AG04450 (cell line): ENCODE results near the gene EIPR1. TPM values are rescaled to one million over a fixed set of nuclear protein-coding genes. Genes with fewer than 3 reads are reported as not detected.

Experiments
- CTCF ChIA-PET: fragments of 300-600, 350-600 bp; formaldehyde crosslinking; extraction: SDS; loops from one replicate; lab custom pipeline; 2022; ENCODE audit warnings: antibody characterized with exemption, inconsistent platforms; lab: Charles Lee
- POLR2A ChIA-PET: fragments of 350-600 bp; formaldehyde crosslinking; extraction: SDS; loops from one replicate; lab custom pipeline; 2021; ENCODE audit warnings: antibody characterized with exemption, inconsistent platforms; lab: Yijun Ruan, JAX
- DNase-seq: peaks from one replicate; pipeline ENCODE4 v3.0.0-alpha.2; 2011; ENCODE audit warnings: low read depth, low spot score
- H3K27ac ChIP-seq: one replicate; pipeline ENCODE4 v1.5.1; 2012; ENCODE audit warnings: low read depth, low read length, control low read depth
- H3K27me3 ChIP-seq: one replicate; pipeline ENCODE4 v1.6.0; 2012; ENCODE audit warnings: low read length; ENCODE audit not compliant: control insufficient read depth, insufficient read depth
- H3K4me3 ChIP-seq: 2 replicates; pipeline ENCODE4 v1.5.1; 2011; ENCODE audit warnings: mild to moderate bottlenecking, low read depth, low read length, control low read depth
- H3K9me3 ChIP-seq: 2 replicates; pipeline ENCODE4 v1.5.1; 2012; ENCODE audit warnings: low read length; ENCODE audit not compliant: control insufficient read depth, insufficient read depth
- CTCF ChIP-seq: IDR thresholded peaks from 2 replicates; pipeline ENCODE4 v1.5.1; 2011; ENCODE audit warnings: low read depth, low read length, control low read depth, inconsistent platforms
- polyA plus RNA-seq: library from polyadenylated mRNA; depleted of rRNA; stranded (reverse); fragments of >200 nt; gene quantifications from 2 replicates; pipeline ENCODE4 v1.2.3, GENCODE V29; 2011

EIPR1 gene
- polyA plus RNA-seq, 1 experiment = 33.2 TPM

- DNase-seq = no peak
- Histone ChIP-seq H3K4me3 (no peak overlapping the region), H3K27me3 (no peaks in the 10 kb centered on the region), H3K27ac (no peak overlapping the region), H3K9me3 (no peaks in the 10 kb centered on the region; the same call in 1 of the 2 replicates)
- CTCF ChIA-PET = no interaction called here
- POLR2A ChIA-PET = no interaction called here
- TF ChIP-seq CTCF = no peak
Observed at GRCh38 chr2:3298191-3298590, 79.4 kb downstream of the EIPR1 start.

- POLR2A ChIA-PET = no interaction called here
- H3K9me3 ChIP-seq = no peaks in the 10 kb centered on the region; the same call in 1 of the 2 replicates
- DNase-seq = no peak
Observed at GRCh38 chr2:3297523-3297922, 80.1 kb downstream of the EIPR1 start.

GRCh38 chr2:3296182-3296972, 81.2 kb downstream of the EIPR1 start:
- H3K27ac ChIP-seq = no peak overlapping the region
- H3K9me3 ChIP-seq = no peaks in the 10 kb centered on the region
- no peaks in the 10 kb centered on the region for H3K27me3 ChIP-seq
- POLR2A ChIA-PET = no interaction called here
- no peak for DNase-seq
- no peak for TF ChIP-seq CTCF
- no peak overlapping the region for H3K4me3 ChIP-seq
- CTCF ChIA-PET = no interaction called here

More at GRCh38 chr2:3297523-3297922, 80.1 kb downstream of the EIPR1 start:
- TF ChIP-seq CTCF = no peak
- no peak overlapping the region for H3K4me3 ChIP-seq
- H3K27ac ChIP-seq = no peak overlapping the region
- CTCF ChIA-PET = no interaction called here
- no peaks in the 10 kb centered on the region for H3K27me3 ChIP-seq

- TF ChIP-seq CTCF = no peak
- H3K27me3 ChIP-seq = no peaks in the 10 kb centered on the region
- no peak for DNase-seq
- POLR2A ChIA-PET = no interaction called here
- CTCF ChIA-PET = no interaction called here
- H3K27ac ChIP-seq = no peak overlapping the region
- no peaks in the 10 kb centered on the region for H3K9me3 ChIP-seq
- H3K4me3 ChIP-seq = no peak overlapping the region
Observed at GRCh38 chr2:3294493-3294892, 83.1 kb downstream of the EIPR1 start.

GRCh38 chr2:3294069-3294468, 83.5 kb downstream of the EIPR1 start:
- Histone ChIP-seq H3K4me3 (no peak overlapping the region), H3K27ac (no peak overlapping the region), H3K9me3 (no peaks in the 10 kb centered on the region), H3K27me3 (no peaks in the 10 kb centered on the region)
- no peak for DNase-seq
- CTCF ChIA-PET = no interaction called here
- POLR2A ChIA-PET = no interaction called here
- no peak for TF ChIP-seq CTCF
